Astrocyte (in vitro differentiated cells and primary cell): ENCODE results near the gene DNER.

Experiments used
- CTCF ChIP-seq: IDR thresholded peaks from 2 replicates; pipeline ENCODE4 v1.5.1; 2011; ENCODE audit warnings: low read depth, mild to moderate bottlenecking, inconsistent platforms, low read length, moderate library complexity; ENCODE audit not compliant: insufficient read depth
- EZH2 ChIP-seq: IDR thresholded peaks from 2 replicates; pipeline ENCODE4 v1.6.1; 2012; ENCODE audit warnings: mild to moderate bottlenecking, low read length, inconsistent platforms; ENCODE audit not compliant: insufficient read depth

GRCh38 chr2:229675569-229675968 lies 38.8 kb downstream of the DNER start:
- TF ChIP-seq EZH2 = no peak
- no peak for TF ChIP-seq CTCF
